ENCODE data around the gene TMEM132C.

DNA sequence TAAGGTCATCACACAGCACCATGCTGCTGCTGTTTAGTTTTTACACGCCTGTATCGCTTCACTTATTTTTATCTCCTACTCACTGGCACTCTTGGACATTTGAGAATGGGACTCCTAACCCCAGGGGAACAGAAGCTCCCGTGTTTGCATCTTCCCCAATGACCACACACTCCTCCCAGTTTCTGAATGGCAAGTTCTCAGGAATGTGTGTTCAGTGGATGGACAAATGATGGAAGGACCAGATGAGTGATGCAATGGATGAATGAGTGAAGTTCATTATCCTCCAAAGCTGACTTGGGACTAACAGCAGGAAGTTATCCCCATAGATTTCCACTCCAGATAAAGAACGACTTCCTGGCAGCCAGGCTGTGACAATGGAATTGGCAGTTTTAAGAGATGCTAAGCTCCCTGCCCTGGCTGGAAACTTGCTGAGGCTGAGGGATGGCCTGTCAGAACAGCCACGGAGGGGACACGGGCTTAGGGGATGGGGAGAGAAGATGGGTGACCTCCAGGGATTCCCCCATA, 325.3 kb downstream of the TMEM132C start:
- TF ChIP-seq CTCF (IDR thresholded peaks at IDR 0.05), result no peak
- no peak for TF ChIP-seq EZH2 (IDR thresholded peaks at IDR 0.05; ENCODE audit: borderline replicate concordance, insufficient read depth, low read depth, low read length, poor library complexity, severe bottlenecking)

Measured in B cell (primary cell).